ENCODE data around the gene TEX12.

- TF ChIP-seq POLR2A (IDR thresholded peaks at IDR 0.05) (no peak), CTCF (IDR thresholded peaks at IDR 0.05) (no peak)
Measured at GRCh38 chr11:112195951-112196351, 28.8 kb downstream of the TEX12 start.

All from body of pancreas (tissue), 4 donors.